ENCODE measurements around the gene PWWP2B.
"Not testable (repeated sequence)": the region's sequence is repeated elsewhere in the genome, so short reads cannot be mapped to it uniquely, and the experiment has no call there.

PWWP2B gene

GRCh38 chr10:132436096-132436495 is 39.1 kb downstream of the PWWP2B start:
- DNase-seq, result not testable (repeated sequence)

- DNase-seq, result no peak
These were observed 39.9 kb downstream of the PWWP2B start for GRCh38 chr10:132436861-132437410.

GRCh38 chr10:132437541-132437950 is 40.5 kb downstream of the PWWP2B start:
- no peak for DNase-seq

- no peak for DNase-seq
These were observed 41.4 kb downstream of the PWWP2B start for GRCh38 chr10:132438091-132439024.

- no peak for DNase-seq
These were observed 42.0 kb downstream of the PWWP2B start for GRCh38 chr10:132439025-132439388.

- DNase-seq, result no peak
These were observed 42.6 kb downstream of the PWWP2B start for GRCh38 chr10:132439424-132440163.

- no peak for DNase-seq
These were observed 44.0 kb downstream of the PWWP2B start for GRCh38 chr10:132440791-132441565.

- no peak for DNase-seq
These were observed 45.0 kb downstream of the PWWP2B start for GRCh38 chr10:132441818-132442524.

GRCh38 chr10:132442636-132443035 is 45.6 kb downstream of the PWWP2B start:
- no peak for DNase-seq

- no peak for DNase-seq
These were observed 46.6 kb downstream of the PWWP2B start for GRCh38 chr10:132443605-132443982.

GRCh38 chr10:132443983-132444876 is 47.2 kb downstream of the PWWP2B start:
- DNase-seq, result no peak

GRCh38 chr10:132444877-132445351 is 47.9 kb downstream of the PWWP2B start:
- no peak for DNase-seq

GRCh38 chr10:132445516-132446194 is 48.7 kb downstream of the PWWP2B start:
- DNase-seq, result no peak

GRCh38 chr10:132446195-132446581 is 49.2 kb downstream of the PWWP2B start:
- no peak for DNase-seq

- DNase-seq, result no peak
These were observed 49.9 kb downstream of the PWWP2B start for GRCh38 chr10:132446661-132447445.

- no peak for DNase-seq
These were observed 50.6 kb downstream of the PWWP2B start for GRCh38 chr10:132447446-132448247.

GRCh38 chr10:132448248-132448731 is 51.3 kb downstream of the PWWP2B start:
- no peak for DNase-seq

GRCh38 chr10:132449051-132449810 is 52.2 kb downstream of the PWWP2B start:
- no peak for DNase-seq
